GM12864 (cell line): Measurements from ENCODE around the gene SARDH.

Experiments
- DNase-seq: peaks from one replicate; pipeline ENCODE4 v3.0.0-alpha.2; 2011; ENCODE audit warnings: low read depth
- H3K4me3 ChIP-seq: 2 replicates; pipeline ENCODE4 v1.5.1; 2011; ENCODE audit warnings: mild to moderate bottlenecking, low read depth, low read length, control low read depth
- TF ChIP-seq, protein P1 (sequence below): IDR thresholded peaks from 2 replicates; pipeline ENCODE4 v1.5.1; 2011; ENCODE audit warnings: low read depth, mild to moderate bottlenecking, moderate library complexity, low read length, control low read depth, inconsistent platforms; ENCODE audit errors: missing control alignments

Gene SARDH

DNA sequence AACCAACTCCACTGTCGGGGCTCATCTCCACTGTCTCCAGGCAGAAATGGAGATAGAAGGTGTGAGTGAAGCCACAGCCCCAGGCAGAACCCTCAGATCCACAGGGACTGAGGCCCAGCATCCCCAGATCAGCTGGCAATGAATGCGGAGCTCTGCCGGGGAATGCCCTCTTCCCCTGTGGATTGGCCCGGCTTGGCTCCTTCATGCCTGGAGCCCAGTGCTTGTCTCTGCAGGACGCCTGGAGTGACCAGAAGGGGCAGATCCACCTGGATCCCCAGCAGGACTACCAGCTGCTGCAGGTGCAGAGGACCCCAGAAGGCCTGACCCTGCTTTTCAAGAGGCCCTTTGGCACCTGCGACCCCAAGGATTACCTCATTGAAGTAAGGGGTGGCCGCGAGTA is 98.5 kb downstream of the SARDH start:
- DNase-seq: no peak
- TF ChIP-seq, protein P1, sequence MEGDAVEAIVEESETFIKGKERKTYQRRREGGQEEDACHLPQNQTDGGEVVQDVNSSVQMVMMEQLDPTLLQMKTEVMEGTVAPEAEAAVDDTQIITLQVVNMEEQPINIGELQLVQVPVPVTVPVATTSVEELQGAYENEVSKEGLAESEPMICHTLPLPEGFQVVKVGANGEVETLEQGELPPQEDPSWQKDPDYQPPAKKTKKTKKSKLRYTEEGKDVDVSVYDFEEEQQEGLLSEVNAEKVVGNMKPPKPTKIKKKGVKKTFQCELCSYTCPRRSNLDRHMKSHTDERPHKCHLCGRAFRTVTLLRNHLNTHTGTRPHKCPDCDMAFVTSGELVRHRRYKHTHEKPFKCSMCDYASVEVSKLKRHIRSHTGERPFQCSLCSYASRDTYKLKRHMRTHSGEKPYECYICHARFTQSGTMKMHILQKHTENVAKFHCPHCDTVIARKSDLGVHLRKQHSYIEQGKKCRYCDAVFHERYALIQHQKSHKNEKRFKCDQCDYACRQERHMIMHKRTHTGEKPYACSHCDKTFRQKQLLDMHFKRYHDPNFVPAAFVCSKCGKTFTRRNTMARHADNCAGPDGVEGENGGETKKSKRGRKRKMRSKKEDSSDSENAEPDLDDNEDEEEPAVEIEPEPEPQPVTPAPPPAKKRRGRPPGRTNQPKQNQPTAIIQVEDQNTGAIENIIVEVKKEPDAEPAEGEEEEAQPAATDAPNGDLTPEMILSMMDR: no peak
- no peak overlapping the region for H3K4me3 ChIP-seq

DNA sequence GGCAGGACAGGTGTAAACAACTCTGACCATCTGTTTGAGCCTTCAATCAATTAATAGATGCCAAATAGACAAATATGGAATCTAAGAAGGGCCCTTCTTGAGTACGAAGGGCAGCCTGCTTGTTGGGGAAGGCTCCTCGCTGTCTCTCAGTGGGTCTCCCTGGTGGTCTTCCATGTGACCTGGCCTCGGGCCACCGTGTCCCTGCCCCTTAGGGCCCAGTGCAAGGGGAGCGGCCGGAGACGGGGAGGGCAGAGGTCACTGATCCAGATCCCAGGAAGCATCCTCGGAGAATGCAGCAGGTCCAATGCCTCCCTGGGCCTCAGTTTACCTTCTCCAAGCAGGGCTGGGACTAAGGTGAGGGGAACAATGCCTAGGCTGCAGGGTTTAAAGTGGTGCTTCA is 99.4 kb downstream of the SARDH start:
- H3K4me3 ChIP-seq: no peak overlapping the region
- TF ChIP-seq, protein P1: no peak
- DNase-seq: no peak

DNA sequence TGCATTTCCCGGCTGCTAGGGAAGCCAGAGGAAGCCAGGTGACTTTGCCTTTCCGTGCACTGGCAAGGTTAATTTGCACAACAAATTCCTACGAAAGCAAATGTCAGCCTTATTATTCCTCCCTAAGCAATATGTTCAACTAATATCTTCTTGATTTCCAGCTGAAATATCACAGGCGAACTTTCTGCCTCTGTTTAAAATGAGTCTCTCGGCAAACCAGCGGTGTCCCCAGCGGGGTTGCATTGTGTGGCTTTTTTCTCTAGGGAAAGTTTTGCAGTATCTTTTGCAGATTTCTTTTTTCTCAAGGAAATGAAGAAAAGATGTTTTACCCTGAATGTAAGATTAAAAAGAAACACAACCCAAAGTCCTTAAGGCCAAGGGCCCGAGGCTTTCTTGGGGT is 100.1 kb downstream of the SARDH start:
- H3K4me3 ChIP-seq: no peak overlapping the region
- TF ChIP-seq, protein P1: no peak
- no peak for DNase-seq

DNA sequence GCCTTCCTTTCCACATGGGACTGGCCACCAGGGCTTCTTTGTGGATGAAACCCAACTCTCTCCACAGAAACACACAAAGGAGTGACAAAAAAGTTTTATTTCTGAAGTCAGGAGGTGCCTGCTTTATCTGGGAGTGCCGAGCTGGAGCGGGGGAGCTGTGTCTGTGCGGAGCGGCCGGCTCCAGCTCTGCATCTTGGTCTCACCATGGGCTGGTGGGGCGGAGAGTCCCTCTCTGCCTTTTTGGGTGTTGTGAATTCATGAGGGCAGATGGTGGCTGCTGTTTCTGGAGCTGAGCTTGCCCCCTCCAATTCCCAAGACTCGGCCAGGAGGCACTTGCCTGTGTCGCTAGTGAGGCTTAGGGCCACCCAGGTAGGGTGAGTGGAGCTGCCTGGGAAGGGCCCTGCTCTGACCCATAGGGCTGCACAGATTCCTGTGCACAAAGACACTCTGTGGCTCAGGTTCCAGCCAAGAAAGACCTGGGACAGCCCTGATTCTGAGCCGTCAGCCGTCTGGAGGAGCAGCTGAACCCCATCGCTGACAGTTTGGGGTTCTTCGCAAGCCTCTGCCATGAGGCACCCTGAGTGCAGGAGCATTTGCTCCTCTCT is 100.6 kb downstream of the SARDH start:
- TF ChIP-seq, protein P1: no peak
- no peak for DNase-seq
- no peak overlapping the region for H3K4me3 ChIP-seq

DNA sequence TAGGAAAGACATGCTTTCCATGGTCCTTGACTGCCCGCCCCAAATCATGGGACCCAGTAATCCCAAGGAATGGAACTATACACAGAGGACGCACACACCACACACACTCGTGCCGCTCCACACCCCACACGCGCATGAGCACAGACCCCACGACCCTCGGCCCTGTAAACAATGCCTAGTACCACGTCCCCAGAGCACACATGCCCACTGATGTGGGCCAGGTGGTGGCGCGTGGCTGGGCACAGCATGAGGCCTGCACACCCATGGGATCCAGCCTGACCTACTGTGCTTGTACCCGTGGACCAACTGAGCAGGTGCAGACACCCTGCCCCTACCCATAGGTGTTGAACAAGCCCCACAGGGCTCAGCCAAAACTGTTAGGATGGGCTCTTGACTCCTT is 101.2 kb downstream of the SARDH start:
- TF ChIP-seq, protein P1: no peak
- H3K4me3 ChIP-seq: no peak overlapping the region
- no peak for DNase-seq

DNA sequence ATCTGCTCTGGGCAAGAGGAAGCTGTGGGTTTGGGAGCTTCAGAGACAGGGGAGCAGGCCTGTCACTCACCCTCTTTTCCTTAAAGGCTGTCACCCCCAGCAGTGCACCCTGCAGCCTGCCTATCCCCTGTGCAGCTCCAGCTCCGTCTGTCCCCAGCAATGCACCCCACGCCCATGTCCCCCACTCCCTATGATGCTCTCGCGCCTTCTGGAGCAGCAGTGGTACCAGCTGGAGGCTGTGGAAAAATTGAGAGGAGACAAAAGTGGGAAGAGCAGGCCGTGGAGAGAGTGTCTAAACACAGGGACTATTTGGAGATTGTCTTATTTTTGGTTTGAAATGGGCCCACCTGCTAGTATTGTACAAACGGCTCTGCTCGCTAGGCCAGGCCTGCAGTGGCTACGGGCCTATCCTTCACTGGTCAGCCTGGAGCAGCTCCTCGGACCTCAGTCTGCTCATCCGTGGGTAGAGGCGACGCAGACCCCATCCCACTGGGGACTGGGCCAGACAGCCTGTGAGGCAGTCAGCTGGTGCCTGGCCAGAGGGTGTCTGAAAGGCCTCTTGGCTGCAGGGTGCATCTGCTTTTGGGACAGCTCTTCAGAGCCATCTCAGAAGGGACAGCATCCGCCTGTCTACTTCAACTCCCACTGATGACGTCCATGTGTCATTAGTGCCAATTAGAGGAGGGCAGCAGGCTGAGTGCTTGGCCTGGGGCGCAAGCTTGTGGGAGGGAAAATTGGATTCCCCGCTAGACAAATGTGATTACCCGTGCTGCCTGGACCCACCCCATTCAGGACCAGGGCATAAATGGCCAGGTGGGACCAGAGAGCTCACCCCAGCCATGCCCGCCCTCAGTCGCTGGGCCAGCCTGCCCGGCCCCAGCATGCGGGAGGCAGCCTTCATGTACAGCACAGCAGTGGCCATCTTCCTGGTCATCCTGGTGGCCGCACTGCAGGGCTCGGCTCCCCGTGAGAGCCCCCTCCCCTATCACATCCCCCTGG is 102.3 kb downstream of the SARDH start, which contains the start of gene DBH:
DBH (plus strand) TSS at position 831 of the 999 bp plus-strand sequence; CDS start at position 840, 9 bp downstream.
- TF ChIP-seq, protein P1: no peak
- no peak within 1 kb of the TSS for H3K4me3 ChIP-seq

DNA sequence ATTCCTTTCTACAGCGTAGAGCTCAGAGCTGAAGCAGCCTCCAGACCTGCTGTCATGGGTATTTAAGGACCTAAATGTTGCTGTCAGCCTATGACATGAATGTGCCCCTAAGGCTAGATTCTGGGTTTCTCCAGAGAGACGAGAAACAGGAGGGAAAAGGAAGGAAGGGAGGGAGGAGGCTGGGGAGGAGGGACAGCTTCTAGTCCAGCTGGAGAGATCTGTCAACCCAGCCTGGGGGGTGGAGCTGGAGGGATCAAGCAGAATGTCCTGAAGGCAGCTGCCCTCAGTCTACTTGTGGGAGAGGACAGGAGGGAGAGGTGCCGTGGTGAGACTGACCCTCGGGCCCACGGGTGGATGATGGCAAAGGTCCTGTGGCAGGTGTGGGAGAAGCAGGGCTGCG is 103.1 kb downstream of the SARDH start:
- TF ChIP-seq, protein P1: no peak
- H3K4me3 ChIP-seq: no peak overlapping the region
- DNase-seq: no peak

More for the DNA sequence above, 102.3 kb downstream of the SARDH start, which contains the start of gene DBH:
- no peak for DNase-seq
